PFSK-1 (cell line): ENCODE data around the gene SIX3.

Experiments
- TAF1 ChIP-seq: IDR thresholded peaks from 2 replicates; pipeline ENCODE4 v1.6.1; 2012; ENCODE audit warnings: low read length, control low read depth, borderline replicate concordance; ENCODE audit not compliant: insufficient read depth
- TF ChIP-seq, protein P1 (sequence below), 2 experiments: IDR thresholded peaks; 2 replicates each; pipeline versions ENCODE4 v1.6.1 to v1.8.0; 2011 to 2012; ENCODE audit warnings: low read depth in 2 of 2, low read length in 2 of 2, control low read depth in 1 of 2, inconsistent platforms in 1 of 2, mild to moderate bottlenecking in 1 of 2, moderate library complexity in 1 of 2; ENCODE audit not compliant: insufficient read depth in 1 of 2

DNA sequence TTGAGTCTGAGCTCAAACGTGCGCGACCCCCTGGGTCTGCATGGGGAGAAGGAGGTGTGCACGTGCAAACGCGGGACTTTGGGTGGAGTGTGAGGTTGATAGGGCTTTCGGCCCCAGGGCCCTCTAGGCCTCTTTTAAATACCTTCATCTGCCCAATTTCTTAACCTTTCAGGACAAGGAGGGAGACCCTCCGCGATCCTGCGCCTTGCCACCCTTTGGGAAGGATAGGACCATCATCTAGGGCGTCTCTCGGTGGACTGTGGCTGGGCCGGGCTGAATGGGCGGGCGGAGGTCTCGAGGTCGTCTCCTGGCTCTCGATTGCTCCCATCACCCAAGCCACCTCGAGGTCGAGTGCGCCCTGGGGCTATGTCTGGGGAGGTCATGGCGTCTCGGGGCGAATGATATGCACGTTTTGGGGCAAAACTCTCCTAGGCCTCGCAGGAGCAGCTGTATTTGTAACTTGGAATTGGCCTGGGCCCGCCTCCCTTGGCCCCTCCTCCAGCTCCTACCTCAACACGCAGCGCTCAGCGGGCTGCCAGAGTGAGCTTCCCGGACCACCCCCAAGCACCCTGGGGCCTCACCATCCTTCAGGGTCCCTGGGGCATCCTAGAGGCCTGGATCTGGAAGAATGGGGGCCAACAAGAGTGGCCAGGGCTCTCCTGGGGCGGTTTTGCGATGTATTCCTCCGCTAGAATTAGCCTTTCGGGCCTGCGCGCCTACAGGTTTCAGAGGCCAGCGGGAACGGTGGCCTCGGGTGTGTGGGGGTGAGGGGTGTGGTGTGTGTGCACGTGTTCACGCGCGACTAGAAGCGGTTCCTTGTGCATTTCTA lies 8.7 kb upstream of the SIX3 start:
- no peak for TF ChIP-seq TAF1
- TF ChIP-seq, protein P1, sequence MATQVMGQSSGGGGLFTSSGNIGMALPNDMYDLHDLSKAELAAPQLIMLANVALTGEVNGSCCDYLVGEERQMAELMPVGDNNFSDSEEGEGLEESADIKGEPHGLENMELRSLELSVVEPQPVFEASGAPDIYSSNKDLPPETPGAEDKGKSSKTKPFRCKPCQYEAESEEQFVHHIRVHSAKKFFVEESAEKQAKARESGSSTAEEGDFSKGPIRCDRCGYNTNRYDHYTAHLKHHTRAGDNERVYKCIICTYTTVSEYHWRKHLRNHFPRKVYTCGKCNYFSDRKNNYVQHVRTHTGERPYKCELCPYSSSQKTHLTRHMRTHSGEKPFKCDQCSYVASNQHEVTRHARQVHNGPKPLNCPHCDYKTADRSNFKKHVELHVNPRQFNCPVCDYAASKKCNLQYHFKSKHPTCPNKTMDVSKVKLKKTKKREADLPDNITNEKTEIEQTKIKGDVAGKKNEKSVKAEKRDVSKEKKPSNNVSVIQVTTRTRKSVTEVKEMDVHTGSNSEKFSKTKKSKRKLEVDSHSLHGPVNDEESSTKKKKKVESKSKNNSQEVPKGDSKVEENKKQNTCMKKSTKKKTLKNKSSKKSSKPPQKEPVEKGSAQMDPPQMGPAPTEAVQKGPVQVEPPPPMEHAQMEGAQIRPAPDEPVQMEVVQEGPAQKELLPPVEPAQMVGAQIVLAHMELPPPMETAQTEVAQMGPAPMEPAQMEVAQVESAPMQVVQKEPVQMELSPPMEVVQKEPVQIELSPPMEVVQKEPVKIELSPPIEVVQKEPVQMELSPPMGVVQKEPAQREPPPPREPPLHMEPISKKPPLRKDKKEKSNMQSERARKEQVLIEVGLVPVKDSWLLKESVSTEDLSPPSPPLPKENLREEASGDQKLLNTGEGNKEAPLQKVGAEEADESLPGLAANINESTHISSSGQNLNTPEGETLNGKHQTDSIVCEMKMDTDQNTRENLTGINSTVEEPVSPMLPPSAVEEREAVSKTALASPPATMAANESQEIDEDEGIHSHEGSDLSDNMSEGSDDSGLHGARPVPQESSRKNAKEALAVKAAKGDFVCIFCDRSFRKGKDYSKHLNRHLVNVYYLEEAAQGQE (IDR thresholded peaks at IDR 0.05; ENCODE audit: insufficient read depth in 1 of 2, low read depth in 2 of 2, low read length in 2 of 2) = no peak
